ENCODE data around the gene NUMA1.

Gene NUMA1

DNA sequence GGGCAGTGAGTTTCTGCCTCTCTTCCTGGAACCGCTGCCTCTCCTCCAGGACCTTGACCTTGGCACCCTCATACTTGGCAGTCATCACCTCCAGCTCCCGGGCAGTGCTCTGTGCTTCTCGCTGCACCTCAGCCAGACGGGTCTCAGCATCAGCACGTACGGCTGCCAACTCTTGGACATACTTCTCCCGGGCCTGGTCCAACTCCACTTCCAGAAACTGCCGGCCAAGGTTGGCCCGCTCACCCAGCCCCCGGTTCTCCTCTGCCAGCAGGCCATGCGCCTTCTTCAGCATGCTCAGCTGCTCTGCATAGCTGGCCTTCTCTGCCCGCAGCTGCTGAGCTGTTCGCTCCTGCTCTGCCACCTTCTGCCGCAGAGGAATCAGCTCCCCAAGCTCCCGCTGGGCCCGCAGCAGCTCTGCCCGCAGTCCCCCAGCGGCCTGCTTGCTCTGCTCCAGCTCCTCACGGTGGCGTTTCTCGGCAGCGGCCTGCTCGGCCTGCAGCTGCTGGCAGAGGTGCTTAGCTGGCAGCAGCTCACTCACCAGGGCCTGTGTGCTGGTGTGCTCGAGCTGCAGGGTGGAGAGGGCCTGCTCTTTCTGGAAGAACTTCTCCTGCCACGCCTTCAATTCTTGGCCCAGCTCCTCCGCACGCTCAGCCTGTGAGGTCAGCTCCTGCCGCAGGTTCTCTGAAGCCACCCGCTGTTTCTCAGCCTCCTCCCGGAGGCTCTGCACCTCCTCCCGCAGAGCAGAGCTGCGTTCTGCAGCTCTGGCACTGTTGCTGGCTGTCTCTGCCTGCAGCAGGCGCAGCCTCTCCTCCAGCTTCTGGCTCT lies 67.2 kb downstream of the NUMA1 start:
- DNase-seq, result no peak

DNA sequence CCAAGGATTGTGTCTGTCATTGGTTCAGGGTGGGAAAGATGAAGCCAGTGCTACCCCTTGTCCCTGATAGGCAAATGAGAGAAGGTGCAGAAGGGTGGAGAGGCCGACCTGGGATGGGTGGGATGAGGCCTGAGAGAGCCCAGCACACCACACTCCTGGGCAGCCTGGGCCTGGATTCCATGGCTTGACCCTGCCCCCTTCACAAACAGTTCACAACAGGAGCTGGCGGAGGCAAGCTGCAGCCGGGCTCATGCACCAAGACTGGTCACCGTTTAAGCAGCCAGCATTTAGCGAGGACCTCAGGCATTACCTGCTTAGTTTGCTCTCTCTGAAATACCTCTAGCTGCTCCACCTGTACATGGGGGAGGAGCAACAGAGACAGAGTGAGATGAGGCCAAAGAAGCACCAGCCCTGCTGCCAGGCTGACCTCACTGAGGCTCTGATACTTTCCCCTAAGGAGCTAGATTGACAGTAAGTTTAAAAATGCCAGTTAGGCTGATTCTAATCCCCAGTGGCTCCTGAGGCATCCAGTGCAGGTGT lies 68.2 kb downstream of the NUMA1 start:
- DNase-seq, result no peak

DNA sequence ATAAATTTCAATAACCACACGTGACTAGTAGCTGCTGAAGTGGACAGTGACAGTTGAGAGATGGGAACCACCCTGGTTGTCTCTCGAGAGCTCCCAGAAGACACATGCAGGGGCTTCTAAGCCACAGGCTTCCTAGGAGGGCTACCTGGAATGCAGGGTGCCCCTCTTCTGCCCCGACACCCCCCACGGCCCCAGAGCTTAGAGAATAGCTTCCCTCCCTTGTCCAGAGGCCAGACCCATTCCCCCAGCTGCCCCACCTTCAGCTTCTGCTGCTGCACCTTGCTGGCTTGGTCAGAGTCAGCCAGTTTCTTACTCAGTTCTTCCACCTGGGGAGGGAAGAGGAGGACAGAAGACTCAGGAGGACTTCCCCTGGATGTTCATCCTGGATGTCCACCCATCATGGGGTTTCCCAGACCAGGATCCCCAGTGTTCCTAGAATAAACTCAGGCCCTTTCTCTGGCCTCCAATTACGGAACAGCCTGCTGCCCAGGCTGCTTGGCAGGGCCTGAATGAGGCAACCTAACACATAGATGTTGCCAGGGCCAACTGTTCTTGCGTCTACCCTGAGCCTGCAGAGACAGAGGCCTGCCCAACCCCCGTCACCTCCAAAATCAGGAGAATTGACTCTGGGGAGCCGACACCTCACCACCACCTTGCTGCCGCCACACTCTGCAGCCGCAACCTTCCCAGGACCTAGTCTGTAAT lies 69.7 kb downstream of the NUMA1 start:
- no peak for DNase-seq

DNA sequence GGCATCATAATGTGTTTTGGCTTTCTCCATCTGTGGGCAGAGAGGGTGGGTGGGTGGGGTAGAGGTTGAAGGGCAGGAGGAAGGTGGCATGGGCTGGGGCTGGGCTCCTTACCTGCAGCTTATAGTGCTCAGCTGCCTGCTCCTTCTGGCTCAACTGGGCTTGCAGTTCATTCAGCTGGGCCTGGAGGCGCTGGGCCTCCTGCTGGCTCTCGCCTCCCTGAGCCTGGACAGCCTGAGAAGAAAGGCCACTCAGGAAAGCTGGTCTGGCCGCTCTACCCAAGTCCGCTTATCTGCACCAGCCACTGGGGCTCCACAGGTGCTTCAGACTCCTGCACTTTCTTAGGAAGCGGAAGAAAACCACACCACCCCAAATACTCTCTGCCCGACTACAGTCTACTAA lies 71.2 kb downstream of the NUMA1 start:
- no peak for DNase-seq

DNA sequence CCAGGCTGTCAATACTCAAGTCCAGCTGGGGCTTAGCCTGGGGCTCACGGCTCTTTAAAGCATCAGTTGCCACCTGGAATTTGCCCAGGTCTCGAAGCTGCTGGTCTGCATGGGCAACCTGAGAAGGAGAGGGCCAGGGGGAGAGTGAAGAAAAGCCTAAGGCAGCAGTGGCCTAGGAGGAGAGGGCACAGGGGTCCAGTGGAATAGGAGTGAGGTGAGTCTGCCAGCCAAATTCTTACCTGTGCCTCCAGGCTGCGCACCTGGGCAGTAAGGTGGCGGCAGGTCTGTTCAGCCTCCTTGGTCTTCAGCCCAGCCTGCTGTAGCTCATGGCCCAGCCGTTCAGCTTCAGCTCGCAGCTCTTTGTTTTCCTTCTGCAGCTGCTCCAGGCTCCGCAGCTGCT lies 71.6 kb downstream of the NUMA1 start:
- DNase-seq, result no peak

DNA sequence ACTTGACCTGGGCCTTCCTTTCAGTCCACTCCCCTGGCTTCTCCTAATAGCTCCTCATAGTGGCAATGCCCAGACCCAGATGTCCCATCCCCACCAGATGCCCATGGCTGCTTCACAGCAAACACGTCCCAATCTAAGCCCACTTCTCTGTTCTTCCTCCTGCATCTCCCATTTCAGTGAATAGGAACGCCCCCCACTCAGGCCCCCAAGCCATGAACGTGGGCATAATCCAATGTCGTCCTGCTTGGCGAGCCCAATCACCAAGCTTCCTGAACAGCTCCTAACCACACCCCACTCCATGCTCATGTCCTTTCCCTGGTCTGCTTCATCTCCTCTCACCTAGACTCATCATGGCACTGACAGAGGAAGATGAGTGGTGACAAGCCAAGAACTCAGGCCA lies 72.8 kb downstream of the NUMA1 start:
- no peak for DNase-seq

DNA sequence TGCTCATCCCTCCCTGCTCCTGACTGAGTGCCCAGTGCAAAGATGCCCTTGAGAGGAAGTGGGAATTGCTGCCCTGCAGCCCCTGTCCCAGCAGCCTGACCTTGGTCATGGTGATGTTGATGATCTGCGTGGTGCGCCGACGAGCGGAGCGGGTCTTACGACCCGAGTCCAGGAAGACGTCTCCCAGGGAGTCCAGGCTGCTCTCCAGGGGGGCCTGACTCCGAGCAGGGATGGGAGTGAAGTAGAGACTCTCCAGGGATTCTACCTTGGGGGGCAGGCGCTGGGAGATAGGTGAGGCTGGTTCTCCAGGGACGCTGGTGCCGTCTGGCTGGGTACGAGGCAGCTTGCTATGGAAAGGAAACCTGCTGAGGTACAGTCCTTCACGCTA lies 73.3 kb downstream of the NUMA1 start:
- DNase-seq, result no peak

DNA sequence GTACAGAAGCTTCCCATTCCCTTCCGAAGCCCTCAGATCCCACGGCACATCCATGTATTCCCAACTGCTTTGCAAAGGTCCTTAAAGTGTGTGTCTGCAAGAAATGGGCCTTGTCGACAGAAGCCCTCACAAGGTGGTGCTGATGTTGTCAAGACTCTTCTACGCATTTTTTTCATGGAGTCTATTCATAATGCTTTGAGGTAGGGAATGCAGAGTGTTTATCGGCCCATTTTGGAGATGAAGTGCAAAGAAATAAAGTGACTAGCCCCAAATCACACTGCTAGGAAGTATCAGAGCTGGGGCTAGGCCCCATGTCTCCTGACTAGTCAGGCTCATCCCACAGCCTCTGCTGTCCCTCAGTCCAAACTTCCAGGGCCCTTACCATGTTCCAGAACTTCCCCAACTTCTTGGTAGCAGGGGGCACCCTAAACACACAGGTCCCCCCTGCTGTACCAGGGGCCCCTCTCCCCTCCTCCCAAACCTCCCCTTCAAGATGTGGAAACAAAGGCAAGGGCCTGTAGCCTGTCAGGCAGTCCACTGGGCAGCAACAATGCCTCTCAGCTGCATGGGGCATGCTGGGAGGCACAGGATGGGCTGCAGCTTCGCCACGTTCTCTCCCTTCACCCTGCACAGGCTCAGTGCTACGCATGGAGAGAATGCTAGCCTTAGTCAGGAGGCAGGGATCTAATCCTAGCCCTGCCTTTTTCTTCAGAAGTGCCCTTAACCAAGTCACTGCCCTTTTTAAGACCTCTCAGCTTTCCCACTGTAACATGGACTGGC lies 73.8 kb downstream of the NUMA1 start:
- DNase-seq, result no peak

DNA sequence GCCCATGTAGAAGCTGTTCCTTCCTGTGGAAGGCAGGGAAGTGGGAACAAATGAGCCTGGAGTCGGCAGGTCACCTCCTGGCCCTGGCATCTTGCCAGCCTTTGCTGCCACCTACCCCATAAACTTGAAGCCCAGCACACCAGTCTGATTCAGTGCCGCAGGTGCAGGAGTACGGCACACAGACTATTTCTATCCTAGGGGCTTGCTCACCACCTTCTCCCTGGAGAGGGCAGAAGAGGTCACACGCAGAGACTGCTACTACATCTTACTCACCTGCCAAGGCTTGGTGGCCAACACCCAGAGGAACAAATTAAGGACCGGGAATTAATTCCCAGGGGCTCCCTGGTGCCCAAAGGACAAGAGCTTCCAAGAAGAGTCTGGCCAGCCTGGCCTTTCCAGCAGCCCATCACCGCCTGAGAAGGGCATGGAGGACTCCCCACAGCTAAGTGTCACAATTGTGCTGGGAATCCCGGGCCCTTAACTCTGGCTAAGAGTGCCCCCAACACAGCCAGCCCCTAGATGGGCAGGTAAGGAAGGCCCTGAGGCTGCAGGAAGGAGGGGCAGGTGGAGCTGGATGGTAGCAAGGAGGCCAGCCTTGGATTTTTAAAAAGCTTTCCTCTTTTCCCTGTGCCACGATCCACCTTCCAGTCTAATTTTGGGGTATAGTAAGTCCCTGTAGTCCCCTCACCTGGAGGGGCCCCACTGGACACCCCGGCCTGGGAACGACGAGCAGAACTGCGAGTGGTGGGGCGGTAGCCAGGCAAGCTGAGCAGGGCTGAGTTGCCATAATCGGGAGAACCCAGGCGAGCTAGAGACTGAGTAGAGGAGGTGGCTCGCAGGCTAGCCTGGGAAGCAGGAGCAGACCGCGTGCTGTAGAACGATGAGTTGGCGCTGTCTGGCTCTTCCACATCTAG lies 74.7 kb downstream of the NUMA1 start:
- DNase-seq, result no peak

DNA sequence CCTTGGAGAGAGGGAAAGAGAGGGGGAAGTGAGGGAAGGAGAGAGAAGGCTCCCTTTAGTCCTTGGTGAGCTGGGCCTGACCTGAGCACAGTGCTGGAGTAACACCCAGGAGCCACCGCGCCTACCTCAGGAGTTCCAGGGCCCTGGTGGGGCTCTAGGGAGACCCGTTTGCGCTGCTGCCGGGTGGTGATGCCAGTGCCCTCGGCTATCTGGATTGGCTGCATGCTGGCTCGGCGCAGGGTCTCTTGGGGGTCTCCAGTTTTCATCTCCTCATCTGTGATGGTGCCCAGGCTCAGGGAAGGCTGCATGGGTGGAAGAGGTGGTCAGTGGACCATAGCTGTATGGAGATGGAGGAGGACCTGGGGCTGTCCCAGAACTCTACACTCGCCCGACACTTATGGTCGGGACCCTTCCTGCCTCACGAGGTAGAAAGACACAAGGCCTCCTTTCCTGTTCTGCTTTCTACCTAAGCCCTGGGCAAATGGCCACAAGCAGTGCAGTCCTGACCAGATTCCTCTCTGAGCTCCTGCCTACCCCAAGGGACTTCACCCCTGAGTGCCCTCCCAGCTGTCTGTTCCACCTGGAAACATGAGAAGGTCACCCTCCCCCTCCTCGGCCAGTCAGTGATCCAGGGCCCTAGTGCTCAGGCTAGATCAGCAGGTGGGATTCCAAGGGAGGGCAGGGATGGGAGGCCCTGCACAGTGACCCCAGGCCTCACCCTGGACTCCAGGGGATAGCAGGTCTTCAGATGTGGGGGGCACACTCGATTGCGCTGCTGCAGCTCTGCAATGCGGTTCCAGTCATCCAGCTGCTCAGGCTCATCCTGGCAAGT lies 75.6 kb downstream of the NUMA1 start:
- no peak for DNase-seq

DNA sequence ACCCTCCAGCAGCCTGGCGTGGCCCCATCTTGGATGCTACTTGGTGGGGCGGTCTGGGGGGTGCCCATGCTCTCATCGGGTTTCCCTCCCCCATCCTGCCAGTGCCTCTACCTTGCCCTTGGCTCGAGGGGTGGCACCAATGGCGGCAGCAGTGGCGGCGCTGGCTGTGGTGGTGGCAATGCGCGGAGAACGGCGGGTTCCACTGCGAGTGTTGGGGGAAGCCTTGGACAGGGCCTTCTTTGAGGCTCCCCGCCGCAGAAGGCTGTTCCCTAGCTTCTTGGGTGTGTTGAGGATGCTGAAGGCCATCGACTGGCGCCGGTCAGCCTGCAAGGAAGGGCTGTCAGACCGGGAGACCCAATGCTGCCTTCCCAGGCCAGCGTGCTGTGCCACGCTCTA lies 76.6 kb downstream of the NUMA1 start:
- DNase-seq, result no peak

DNA sequence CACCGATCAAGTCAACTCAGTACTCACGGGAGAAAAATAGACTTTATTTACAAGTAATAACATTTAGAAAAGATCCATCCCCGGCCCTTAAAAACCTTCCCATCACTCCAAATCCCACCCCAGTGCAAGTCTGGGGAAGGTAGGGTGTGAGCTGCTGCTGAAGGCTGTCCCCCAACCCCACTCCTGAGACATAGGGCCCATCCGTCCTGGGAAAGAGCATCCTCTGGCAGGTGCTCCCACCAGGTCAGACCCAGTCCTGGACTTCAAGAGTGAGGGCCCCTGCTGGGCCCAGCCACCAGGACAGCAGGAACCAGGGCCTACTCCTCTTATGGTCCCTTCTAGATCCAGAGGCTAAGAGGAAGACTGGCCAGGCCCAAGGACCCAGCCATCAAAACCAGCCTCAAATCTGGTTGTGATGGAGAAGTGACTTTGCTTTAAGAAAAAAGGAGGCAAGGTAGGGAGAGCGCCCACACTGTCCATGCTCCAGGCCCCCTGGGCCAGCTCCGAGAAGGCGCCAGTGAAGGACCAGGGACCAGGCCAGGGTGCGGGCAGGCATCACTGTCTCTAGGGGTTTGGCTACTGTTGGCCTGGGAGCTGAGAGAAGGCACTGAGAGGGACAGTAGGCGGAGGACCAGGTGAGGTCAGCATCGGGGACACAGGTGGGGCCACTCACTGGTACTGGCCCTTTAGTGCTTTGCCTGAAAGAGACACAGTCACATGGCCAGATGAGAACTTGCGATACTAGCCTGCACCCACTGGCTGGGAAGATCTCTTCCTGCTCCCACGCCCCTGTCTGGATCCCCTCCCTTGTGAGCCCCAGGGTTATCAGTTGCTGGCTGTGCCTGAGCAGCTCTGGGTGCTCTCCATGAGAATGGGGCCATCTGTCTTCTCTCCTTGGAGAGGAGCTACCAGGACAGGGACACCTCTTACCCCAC lies 77.2 kb downstream of the NUMA1 start:
- DNase-seq, result no peak

DNA sequence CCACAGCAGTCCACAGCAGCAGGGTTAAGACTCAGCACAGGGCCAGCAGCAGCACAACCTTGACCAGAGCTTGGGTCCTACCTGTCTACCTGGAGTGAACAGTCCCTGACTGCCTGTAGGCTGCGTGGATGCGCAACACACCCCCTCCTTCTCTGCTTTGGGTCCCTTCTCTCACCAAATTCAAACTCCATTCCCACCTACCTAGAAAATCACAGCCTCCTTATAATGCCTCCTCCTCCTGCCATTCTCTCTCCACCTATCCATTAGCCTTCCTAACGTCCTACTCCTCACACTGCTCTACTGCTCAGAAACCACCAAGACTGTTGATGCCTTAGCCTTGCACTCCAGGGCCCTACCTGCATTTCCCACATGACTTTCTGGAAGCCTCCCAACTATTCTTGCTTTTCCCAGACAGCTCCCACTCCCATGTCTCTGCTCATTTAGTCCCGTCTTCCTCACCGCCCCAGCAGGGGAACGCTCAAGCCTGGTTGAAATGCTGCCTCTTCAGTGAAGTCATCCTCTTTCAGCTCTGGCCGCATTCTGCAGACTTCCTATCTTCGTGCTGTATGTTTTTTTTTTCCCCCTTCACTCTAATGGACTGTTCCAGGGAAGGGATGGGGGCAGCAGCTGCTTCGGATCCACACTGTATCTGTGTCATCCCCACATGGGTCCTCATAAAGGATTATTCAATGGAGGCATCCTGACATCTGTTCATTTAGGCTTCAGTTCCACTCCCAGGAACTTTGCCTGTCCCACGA lies 78.3 kb downstream of the NUMA1 start:
- no peak for DNase-seq

DNA sequence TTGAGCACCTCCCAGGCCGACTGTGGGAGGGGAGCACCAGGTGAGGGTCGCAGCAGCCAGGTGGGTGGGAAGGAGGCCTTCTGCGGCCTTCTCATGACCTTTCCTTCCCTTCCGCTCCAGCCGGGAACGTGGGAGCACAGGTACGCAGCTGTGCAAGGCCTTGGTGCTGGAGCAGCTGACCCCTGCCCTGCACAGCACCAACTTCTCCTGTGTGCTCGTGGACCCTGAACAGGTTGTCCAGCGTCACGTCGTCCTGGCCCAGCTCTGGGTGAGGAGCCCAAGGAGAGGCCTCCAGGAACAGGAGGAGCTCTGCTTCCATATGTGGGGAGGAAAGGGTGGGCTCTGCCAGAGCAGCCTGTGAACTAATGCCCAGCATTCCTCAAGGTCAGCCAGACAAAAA lies 79.1 kb downstream of the NUMA1 start:
- DNase-seq, result no peak

DNA sequence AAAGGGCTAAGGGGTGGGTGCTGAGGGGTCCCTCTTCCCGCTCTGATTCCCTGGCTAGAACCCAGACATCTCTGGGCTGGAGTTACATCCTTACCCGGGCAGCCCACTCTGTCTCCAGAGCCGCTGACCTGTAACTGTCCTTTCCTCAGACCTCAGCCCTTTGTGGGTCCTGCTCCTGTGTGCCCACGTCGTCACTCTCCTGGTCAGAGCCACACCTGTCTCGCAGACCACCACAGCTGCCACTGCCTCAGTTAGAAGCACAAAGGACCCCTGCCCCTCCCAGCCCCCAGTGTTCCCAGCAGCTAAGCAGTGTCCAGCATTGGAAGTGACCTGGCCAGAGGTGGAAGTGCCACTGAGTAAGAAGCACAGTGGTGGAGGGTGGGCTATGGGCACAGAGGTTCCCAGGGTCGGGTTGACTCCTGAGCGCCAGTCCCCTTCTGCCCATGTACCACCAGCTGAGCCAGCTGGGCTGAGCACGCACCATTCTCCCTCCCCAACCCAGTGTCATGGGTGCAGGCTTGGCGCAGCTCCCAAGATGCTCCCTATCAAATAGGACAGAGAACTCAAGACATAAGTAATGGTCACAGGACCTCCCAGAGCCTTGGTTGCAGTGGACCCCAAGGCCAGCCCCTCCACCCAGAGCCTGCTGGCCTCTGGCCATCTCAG lies 80.0 kb downstream of the NUMA1 start:
- DNase-seq, result no peak

DNA sequence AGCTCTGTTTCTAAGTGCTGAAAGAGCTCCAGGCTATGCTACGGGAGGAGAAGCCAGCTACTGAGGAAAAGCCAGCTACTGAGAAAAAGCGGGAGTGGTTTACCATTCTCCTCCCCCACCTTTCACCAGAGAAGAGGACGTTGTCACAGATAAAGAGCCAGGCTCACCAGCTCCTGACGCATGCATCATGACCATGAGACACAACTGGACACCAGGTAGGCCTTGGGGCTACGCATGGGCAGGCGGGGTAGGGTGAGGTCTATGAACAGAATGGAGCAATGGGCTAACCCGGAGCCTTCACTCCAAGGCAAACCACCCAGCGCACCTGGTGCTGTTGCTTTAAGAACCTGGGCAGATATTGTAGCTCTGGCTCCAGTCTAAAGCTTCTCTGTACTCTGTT lies 80.5 kb downstream of the NUMA1 start:
- no peak for DNase-seq

DNA sequence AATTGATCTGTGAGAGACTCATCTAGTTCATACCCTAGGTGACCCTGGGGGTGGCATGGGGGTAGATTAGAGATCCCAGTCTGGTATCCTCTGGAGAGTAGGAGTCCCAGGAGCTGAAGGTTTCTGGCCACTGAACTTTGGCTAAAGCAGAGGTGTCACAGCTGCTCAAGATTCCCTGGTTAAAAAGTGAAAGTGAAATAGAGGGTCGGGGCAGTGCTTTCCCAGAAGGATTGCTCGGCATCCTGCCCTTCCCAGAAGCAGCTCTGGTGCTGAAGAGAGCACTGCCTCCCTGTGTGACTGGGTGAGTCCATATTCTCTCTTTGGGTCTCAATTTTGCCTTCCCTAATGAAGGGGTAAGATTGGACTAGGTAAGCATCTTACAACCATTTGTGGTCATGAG lies 81.0 kb downstream of the NUMA1 start:
- no peak for DNase-seq

DNA sequence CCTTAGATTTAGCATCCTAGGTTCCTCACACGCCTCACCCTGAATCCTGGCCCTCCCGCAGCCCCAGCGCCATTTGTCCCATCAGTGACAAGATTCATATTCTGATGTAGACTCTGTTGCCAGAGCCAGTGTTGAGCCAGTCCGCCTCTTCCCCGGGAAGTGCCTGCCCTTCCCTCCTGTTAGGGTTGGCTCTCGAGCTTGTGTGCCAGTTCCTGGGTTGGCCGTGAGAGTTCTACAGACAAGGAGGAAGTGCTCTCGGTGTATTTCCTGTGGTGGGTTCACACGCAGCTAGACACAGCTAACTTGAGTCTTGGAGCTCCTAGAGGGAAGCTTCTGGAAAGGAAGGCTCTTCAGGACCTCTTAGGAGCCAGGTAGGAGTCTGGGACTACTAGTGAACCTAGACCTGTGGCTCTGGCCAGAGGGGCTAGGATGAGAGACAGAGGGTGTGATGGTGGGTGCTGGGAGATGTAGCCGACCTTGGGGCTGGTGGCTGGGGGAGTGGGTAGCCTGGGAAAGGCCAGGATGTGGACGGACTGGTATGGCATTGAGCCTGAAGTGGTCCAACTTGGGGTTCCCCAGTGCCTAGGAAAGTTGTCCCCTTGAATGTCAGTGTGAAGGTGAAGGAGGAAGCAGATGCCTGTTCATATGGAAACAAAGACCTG lies 81.6 kb downstream of the NUMA1 start, which contains the start of gene IL18BP:
Gene IL18BP (plus strand): TSS at position 261 of the 662 bp plus-strand sequence. CDS start 1,076 bp downstream, outside the sequence.
- peak; percentile 46 for DNase-seq

Measured in CD4-positive, alpha-beta T cell treated with Interleukin-4 for 4 hours (primary cell).